Measurements from ENCODE around the gene CCDC57. TPM values are rescaled to one million over a fixed set of nuclear protein-coding genes. Genes with fewer than 3 reads are reported as not detected.

Gene CCDC57
- total RNA-seq, 2 donors from 2014 or later, result 57.6 to 62.8 TPM

GRCh38 chr17:82179412-82179811 is 33.2 kb downstream of the CCDC57 start:
- Histone ChIP-seq H3K27me3 (replicated peaks; ENCODE audit: insufficient read depth) (no peaks in the 10 kb centered on the region), H3K36me3 (no peaks in the 10 kb centered on the region), H3K9me3 (no peaks in the 10 kb centered on the region), H3K27ac (no peak overlapping the region), H3K4me3 (no peak overlapping the region), H3K4me1 (replicated peaks) (no peaks in the 10 kb centered on the region)
- intact Hi-C loops (cut with DNase I), result no loop called here
- DNase-seq (ENCODE audit: low spot score), result no peak
- no peak for TF ChIP-seq POLR2AphosphoS5 (IDR thresholded peaks at IDR 0.05)
- no peak for TF ChIP-seq CTCF (IDR thresholded peaks at IDR 0.05)
- TF ChIP-seq POLR2A (IDR thresholded peaks at IDR 0.05), result no peak
- 84% methylated on average over 13 of the region's 13 CpGs for WGBS

GRCh38 chr17:82178499-82179261 is 34.0 kb downstream of the CCDC57 start:
- no peaks in the 10 kb centered on the region for H3K9me3 ChIP-seq
- H3K27me3 ChIP-seq (replicated peaks; ENCODE audit: insufficient read depth), result no peaks in the 10 kb centered on the region
- 70% methylated on average over 23 of the region's 24 CpGs for WGBS
- H3K36me3 ChIP-seq, result no peaks in the 10 kb centered on the region
- H3K27ac ChIP-seq, result no peak overlapping the region
- DNase-seq (ENCODE audit: low spot score), result no peak
- H3K4me1 ChIP-seq (replicated peaks), result no peaks in the 10 kb centered on the region
- intact Hi-C loops (cut with DNase I), result no loop called here
- no peak overlapping the region for H3K4me3 ChIP-seq
- TF ChIP-seq POLR2A (IDR thresholded peaks at IDR 0.05) (no peak), POLR2AphosphoS5 (IDR thresholded peaks at IDR 0.05) (no peak), CTCF (IDR thresholded peaks at IDR 0.05) (no peak)

GRCh38 chr17:82177761-82178498 is 34.7 kb downstream of the CCDC57 start:
- no peak for DNase-seq (ENCODE audit: low spot score)
- Histone ChIP-seq H3K9me3 (no peaks in the 10 kb centered on the region), H3K27ac (no peak overlapping the region), H3K36me3 (no peaks in the 10 kb centered on the region), H3K27me3 (replicated peaks; ENCODE audit: insufficient read depth) (no peaks in the 10 kb centered on the region), H3K4me3 (no peak overlapping the region), H3K4me1 (replicated peaks) (no peaks in the 10 kb centered on the region)
- intact Hi-C loops (cut with DNase I), result no loop called here
- WGBS, result 90% methylated on average over 13 of the region's 13 CpGs
- no peak for TF ChIP-seq POLR2AphosphoS5 (IDR thresholded peaks at IDR 0.05)
- no peak for TF ChIP-seq CTCF (IDR thresholded peaks at IDR 0.05)
- no peak for TF ChIP-seq POLR2A (IDR thresholded peaks at IDR 0.05)

GRCh38 chr17:82177276-82177675 is 35.4 kb downstream of the CCDC57 start:
- intact Hi-C loops (cut with DNase I), result no loop called here
- H3K27me3 ChIP-seq (replicated peaks; ENCODE audit: insufficient read depth), result no peaks in the 10 kb centered on the region
- no peaks in the 10 kb centered on the region for H3K36me3 ChIP-seq
- no peak for DNase-seq (ENCODE audit: low spot score)
- no peaks in the 10 kb centered on the region for H3K4me1 ChIP-seq (replicated peaks)
- no peaks in the 10 kb centered on the region for H3K9me3 ChIP-seq
- no peak for TF ChIP-seq CTCF (IDR thresholded peaks at IDR 0.05)
- TF ChIP-seq POLR2AphosphoS5 (IDR thresholded peaks at IDR 0.05), result no peak
- no peak for TF ChIP-seq POLR2A (IDR thresholded peaks at IDR 0.05)
- no peak overlapping the region for H3K4me3 ChIP-seq
- no peak overlapping the region for H3K27ac ChIP-seq
- 92% methylated on average over 11 of the region's 11 CpGs for WGBS
